ENCODE measurements around the gene FASTK.

FASTK gene

GRCh38 chr7:151080522-151081169, at the start of gene FASTK:
Gene FASTK, minus strand, starts transcription at chr7:151080809. Its CDS starts 43 bp downstream, at chr7:151080766.
- peak; percentile 81 for DNase-seq

- DNase-seq: no peak
Observed at GRCh38 chr7:151129960-151130591, 49.5 kb upstream of the FASTK start.

- no peak for DNase-seq
Observed at GRCh38 chr7:151129117-151129959, 48.7 kb upstream of the FASTK start.

- no peak for DNase-seq
Observed at GRCh38 chr7:151128716-151129115, 48.1 kb upstream of the FASTK start.

- DNase-seq: no peak
Observed at GRCh38 chr7:151128144-151128543, 47.5 kb upstream of the FASTK start.

GRCh38 chr7:151126491-151127137, 46.0 kb upstream of the FASTK start:
- DNase-seq: no peak

- DNase-seq: no peak
Observed at GRCh38 chr7:151125846-151126481, 45.4 kb upstream of the FASTK start.

- DNase-seq: no peak
Observed at GRCh38 chr7:151125470-151125845, 44.8 kb upstream of the FASTK start.

GRCh38 chr7:151124899-151125399, 44.3 kb upstream of the FASTK start:
- no peak for DNase-seq

GRCh38 chr7:151124481-151124880, 43.9 kb upstream of the FASTK start:
- DNase-seq: no peak

GRCh38 chr7:151123822-151124464, 43.3 kb upstream of the FASTK start:
- peak; percentile 58 for DNase-seq

- DNase-seq: no peak
Observed at GRCh38 chr7:151123158-151123821, 42.7 kb upstream of the FASTK start.

- DNase-seq: no peak
Observed at GRCh38 chr7:151122796-151123157, 42.2 kb upstream of the FASTK start.

- no peak for DNase-seq
Observed at GRCh38 chr7:151122276-151122675, 41.7 kb upstream of the FASTK start.

GRCh38 chr7:151121380-151122170, 41.0 kb upstream of the FASTK start:
- DNase-seq: no peak

- DNase-seq: no peak
Observed at GRCh38 chr7:151120896-151121295, 40.3 kb upstream of the FASTK start.

- no peak for DNase-seq
Observed at GRCh38 chr7:151119902-151120301, 39.3 kb upstream of the FASTK start.

GRCh38 chr7:151119055-151119415, 38.4 kb upstream of the FASTK start:
- no peak for DNase-seq

GRCh38 chr7:151118108-151119054, 37.8 kb upstream of the FASTK start:
- no peak for DNase-seq

- DNase-seq: no peak
Observed at GRCh38 chr7:151117565-151117964, 37.0 kb upstream of the FASTK start.

All from MV-4-11 (cell line).